H1 (cell line): ENCODE measurements around the gene DNAAF5. TPM values are rescaled to one million over a fixed set of nuclear protein-coding genes. Genes with fewer than 3 reads are reported as not detected.

ENCODE experiments used
- CTCF ChIA-PET: fragments of 300-600 bp; sonication (Branson Sonifier 250); formaldehyde crosslinking; loops from one replicate; lab custom pipeline; 2021; ENCODE audit not compliant: partially characterized antibody; lab: Charles Lee
- POLR2A ChIA-PET: fragments of 300-600 bp; sonication (Branson Sonifier 250); formaldehyde crosslinking; loops from one replicate; lab custom pipeline; 2021; ENCODE audit warnings: inconsistent platforms; ENCODE audit not compliant: partially characterized antibody; lab: Charles Lee
- DNase-seq, 2 experiments: peaks; one replicate each; pipeline versions ENCODE4 v3.0.0 to v3.0.0-alpha.2; 2010 to 2022; ENCODE audit warnings: low spot score in 2 of 2, low read depth in 1 of 2, mixed read lengths in 1 of 2
- FAIRE-seq: peaks from 2 replicates; lab custom pipeline; 2011; peaks lifted over from hg19 to GRCh38; lab: Jason Lieb, UNC
- H2AFZ ChIP-seq: 2 replicates; pipeline ENCODE4 v1.8.1; 2012; ENCODE audit warnings: low read length, inconsistent platforms
- H2AK5ac ChIP-seq: 2 replicates; pipeline ENCODE4 v1.6.1; 2013; ENCODE audit warnings: low read depth, low read length
- H2BK120ac ChIP-seq: replicated peaks from 2 replicates; pipeline ENCODE3; 2013; ENCODE audit warnings: low read depth, low read length, inconsistent platforms
- H2BK12ac ChIP-seq: 2 replicates; pipeline ENCODE4 v1.6.1; 2013; ENCODE audit warnings: low read depth, low read length
- H2BK15ac ChIP-seq: 2 replicates; pipeline ENCODE4 v1.6.1; 2013; ENCODE audit warnings: low read length
- H2BK20ac ChIP-seq: 2 replicates; pipeline ENCODE4 v1.6.1; 2013; ENCODE audit warnings: low read length
- H2BK5ac ChIP-seq: 2 replicates; pipeline ENCODE4 v1.6.1; 2013; ENCODE audit warnings: low read depth, low read length
- H3K14ac ChIP-seq: 2 replicates; pipeline ENCODE4 v1.6.1; 2013; ENCODE audit warnings: inconsistent platforms; ENCODE audit not compliant: insufficient read length
- H3K18ac ChIP-seq: 2 replicates; pipeline ENCODE4 v1.6.1; 2013; ENCODE audit warnings: low read length; ENCODE audit errors: extremely low read depth
- H3K23ac ChIP-seq: 2 replicates; pipeline ENCODE4 v1.6.1; 2013; ENCODE audit warnings: inconsistent platforms; ENCODE audit not compliant: insufficient read length
- H3K23me2 ChIP-seq: 2 replicates; pipeline ENCODE4 v1.6.1; 2013; ENCODE audit warnings: low read depth, low read length
- H3K27ac ChIP-seq: 2 replicates; pipeline ENCODE4 v1.6.1; 2011; ENCODE audit warnings: low read depth, low read length, inconsistent platforms
- H3K27me3 ChIP-seq, 4 experiments: replicated peaks in 1 of 4; 1 replicate in 1 of 4; 2 replicates in 3 of 4; pipeline versions ENCODE4 v1.6.1 to v1.8.1; 2011 to 2013; ENCODE audit warnings: low read length in 3 of 4, mild to moderate bottlenecking in 3 of 4, inconsistent platforms in 2 of 4, mixed read lengths in 2 of 4, moderate library complexity in 1 of 4; ENCODE audit not compliant: control insufficient read depth in 3 of 4, insufficient read depth in 3 of 4; ENCODE audit errors: extremely low read depth in 1 of 4
- H3K36me3 ChIP-seq, 4 experiments: 2 replicates each; pipeline versions ENCODE4 v1.6.1 to v1.8.1; 2011 to 2013; ENCODE audit warnings: mild to moderate bottlenecking in 4 of 4, low read length in 3 of 4, moderate library complexity in 2 of 4, control low read depth in 1 of 4, inconsistent platforms in 1 of 4; ENCODE audit not compliant: insufficient read depth in 4 of 4, control insufficient read depth in 2 of 4
- H3K4ac ChIP-seq: replicated peaks from 2 replicates; pipeline ENCODE3; 2013; ENCODE audit warnings: low read length, low read depth, mixed read lengths, inconsistent platforms; ENCODE audit not compliant: insufficient read length
- H3K4me1 ChIP-seq, 4 experiments: replicated peaks in 1 of 4; 1 replicate in 1 of 4; 2 replicates in 3 of 4; pipeline versions ENCODE4 v1.6.1 to v1.8.1; 2011 to 2013; ENCODE audit warnings: low read length in 3 of 4, inconsistent platforms in 2 of 4, mixed read lengths in 1 of 4; ENCODE audit not compliant: insufficient read depth in 4 of 4, control insufficient read depth in 3 of 4
- H3K4me2 ChIP-seq, 2 experiments: 2 replicates each; pipeline versions ENCODE4 v1.6.1 to v1.8.1; 2011 to 2013; ENCODE audit warnings: low read depth in 2 of 2, low read length in 2 of 2, control low read depth in 1 of 2, inconsistent platforms in 1 of 2, mild to moderate bottlenecking in 1 of 2; ENCODE audit not compliant: insufficient read depth in 1 of 2
- H3K4me3 ChIP-seq, 4 experiments: fragments of 200-600, 300-600 bp in 1 of 4; sonication (generic), shearing (Covaris generic), sonication (Bioruptor Twin) in 1 of 4; 2 replicates each; pipeline versions ENCODE4 v1.5.1 to v1.8.1; 2011 to 2016; ENCODE audit warnings: low read length in 4 of 4, low read depth in 3 of 4, control low read depth in 2 of 4, inconsistent platforms in 2 of 4, mild to moderate bottlenecking in 2 of 4, mixed read lengths in 1 of 4, moderate library complexity in 1 of 4; ENCODE audit not compliant: insufficient read depth in 2 of 4; ENCODE audit errors: extremely low read depth in 1 of 4
- H3K56ac ChIP-seq: replicated peaks from 2 replicates; pipeline ENCODE3; 2013; ENCODE audit warnings: low read depth, mild to moderate bottlenecking, mixed read lengths, low read length, inconsistent platforms; ENCODE audit not compliant: insufficient read length
- H3K79me1 ChIP-seq: 2 replicates; pipeline ENCODE4 v1.6.1; 2013; ENCODE audit warnings: low read depth, low read length, control low read depth
- H3K79me2 ChIP-seq, 2 experiments: 2 replicates each; pipeline versions ENCODE4 v1.6.1 to v1.8.1; 2012 to 2013; ENCODE audit warnings: low read length in 2 of 2, mild to moderate bottlenecking in 2 of 2, inconsistent platforms in 1 of 2; ENCODE audit not compliant: insufficient read depth in 2 of 2, control insufficient read depth in 1 of 2
- H3K9ac ChIP-seq, 4 experiments: replicated peaks in 1 of 4; 1 replicate in 1 of 4; 2 replicates in 3 of 4; pipeline versions ENCODE4 v1.6.1 to v1.8.1; 2011 to 2013; ENCODE audit warnings: low read depth in 3 of 4, low read length in 3 of 4, control low read depth in 2 of 4, mild to moderate bottlenecking in 2 of 4, moderate library complexity in 2 of 4, inconsistent platforms in 1 of 4; ENCODE audit errors: extremely low read depth in 1 of 4
- H3K9me3 ChIP-seq, 2 experiments: 2 replicates each; pipeline versions ENCODE4 v1.6.1 to v1.8.1; 2012 to 2013; ENCODE audit warnings: mild to moderate bottlenecking in 2 of 2, moderate library complexity in 2 of 2, control low read depth in 1 of 2, inconsistent platforms in 1 of 2, low read depth in 1 of 2, low read length in 1 of 2, mixed read lengths in 1 of 2; ENCODE audit not compliant: insufficient read depth in 2 of 2
- H4K20me1 ChIP-seq, 2 experiments: replicated peaks in 1 of 2; 2 replicates each; pipeline versions ENCODE3 to v1.8.1; 2011 to 2013; ENCODE audit warnings: inconsistent platforms in 2 of 2, low read length in 2 of 2, mild to moderate bottlenecking in 1 of 2; ENCODE audit not compliant: insufficient read depth in 2 of 2, control insufficient read depth in 1 of 2
- H4K5ac ChIP-seq: 2 replicates; pipeline ENCODE4 v1.6.1; 2013; ENCODE audit warnings: low read length, low read depth, mixed read lengths, inconsistent platforms; ENCODE audit not compliant: insufficient read length
- H4K8ac ChIP-seq: 2 replicates; pipeline ENCODE4 v1.8.0; 2013; ENCODE audit warnings: mild to moderate bottlenecking, moderate library complexity, low read length, inconsistent platforms; ENCODE audit not compliant: insufficient read depth; ENCODE audit errors: extremely low read depth
- H4K91ac ChIP-seq: replicated peaks from 2 replicates; pipeline ENCODE3; 2013; ENCODE audit warnings: low read length, mixed read lengths, inconsistent platforms; ENCODE audit not compliant: insufficient read length
- CREB1 ChIP-seq: IDR thresholded peaks from 2 replicates; pipeline ENCODE4 v1.6.1; 2012; ENCODE audit warnings: inconsistent platforms
- GTF2F1 ChIP-seq: IDR thresholded peaks from 2 replicates; pipeline ENCODE4 v1.6.1; 2012; ENCODE audit warnings: low read depth, low read length, improper control_type of control experiment, borderline replicate concordance
- MAFK ChIP-seq: IDR thresholded peaks from 2 replicates; pipeline ENCODE4 v1.6.1; 2012; ENCODE audit warnings: low read depth, mild to moderate bottlenecking, improper control_type of control experiment, low read length
- POU5F1 ChIP-seq: IDR thresholded peaks from 2 replicates; pipeline ENCODE4 v1.6.1; 2011; ENCODE audit warnings: low read depth, mild to moderate bottlenecking, low read length, moderate library complexity
- RAD21 ChIP-seq, 2 experiments: IDR thresholded peaks in 1 of 2; conservative IDR thresholded peaks in 1 of 2; 2 replicates each; pipeline ENCODE4 v1.6.1; 2011; ENCODE audit warnings: low read depth in 2 of 2, low read length in 2 of 2, improper control_type of control experiment in 1 of 2, inconsistent platforms in 1 of 2, mild to moderate bottlenecking in 1 of 2, moderate library complexity in 1 of 2
- SIN3A ChIP-seq, 2 experiments: IDR thresholded peaks in 1 of 2; conservative IDR thresholded peaks in 1 of 2; 2 replicates each; pipeline ENCODE4 v1.6.1; 2011 to 2012; ENCODE audit warnings: low read length in 2 of 2, improper control_type of control experiment in 1 of 2, low read depth in 1 of 2, mild to moderate bottlenecking in 1 of 2
- SIRT6 ChIP-seq: IDR thresholded peaks from one replicate; pipeline ENCODE4 v1.7.1; 2012; ENCODE audit warnings: low read length, inconsistent platforms
- SUZ12 ChIP-seq: fragments of 200-600 bp; sonication (generic); IDR thresholded peaks from 2 replicates; pipeline ENCODE4 v1.6.1; 2012; ENCODE audit warnings: mild to moderate bottlenecking, inconsistent platforms, low read length, moderate library complexity, mixed read lengths
- TEAD4 ChIP-seq: IDR thresholded peaks from 2 replicates; pipeline ENCODE4 v1.6.1; 2012; ENCODE audit warnings: low read depth, low read length, inconsistent platforms, mixed read lengths
- WGBS, 2 experiments: shearing (Covaris generic) in 1 of 2; methylation state at CpG; one replicate each; pipeline versions ENCODE4 v1.1.6 to v1.1.7; 2013 to 2015; ENCODE audit warnings: low lambda C conversion rate in 2 of 2, mixed read lengths in 2 of 2, inconsistent platforms in 1 of 2, low coverage in 1 of 2, missing lambda C conversion rate in 1 of 2; ENCODE audit not compliant: insufficient replicate concordance in 2 of 2, insufficient coverage in 1 of 2, insufficient read length in 1 of 2; ENCODE audit errors: extremely low coverage in 1 of 2, missing lambda C conversion rate in 1 of 2; 5-methylcytosine and 5-hydroxymethylcytosine counted together
- polyA plus RNA-seq, 7 experiments: library from polyadenylated mRNA; depleted of rRNA in 3 of 7; stranded (reverse) in 5 of 7; unstranded in 2 of 7; fragments of >200 nt in 5 of 7; fragments of 200-250 nt in 2 of 7; gene quantifications; 1 replicate in 5 of 7; 2 replicates in 1 of 7; 4 replicates in 1 of 7; pipeline versions ENCODE4 v1.2.1 to v1.2.3, GENCODE V29; 2011 to 2013; ENCODE audit warnings: missing spikeins in 2 of 7, mixed read lengths in 2 of 7
- total RNA-seq: library from RNA; stranded (reverse); fragmentation: NEBNext Ultra II Directional; extraction: Animal tissue kit (Norgen Biotek cat#: 25700); gene quantifications from 2 replicates; pipeline ENCODE4 v1.2.1, GENCODE V29; 2021
- TF ChIP-seq, protein P1 (sequence below): IDR thresholded peaks from 2 replicates; pipeline ENCODE4 v1.6.1; 2012; ENCODE audit warnings: inconsistent platforms

DNAAF5 gene
- total and polyA plus RNA-seq, 2 of the 8 experiments (the other 6 are each of a cell fraction or from before 2014, with no cell fraction given) = 55.1 to 95.9 TPM

GRCh38 chr7:774161-775109 lies 47.9 kb downstream of the DNAAF5 start:
- CTCF ChIA-PET = interaction anchor here (0.6 to 6.3 kb wide), 21 partner anchors 9 to 461 kb away, joined by 3 to 35 read pairs (median 4); no protein-coding TSS in a partner anchor
- Histone ChIP-seq H3K9me3 (no peaks in the 10 kb centered on the region), H3K4me2 (no peak overlapping the region), H3K18ac (0 out of 2 replicates have a peak overlapping the region, but pooled peaks have one; percentile 48), H3K4me1 (peaks cover 0 to 5% (median under 1%) of the 10 kb centered on the region in 4 experiments; a peak in 2 of 7 replicates), H3K36me3 (peaks cover 9 to 26% (median 17%) of the 10 kb centered on the region in 4 experiments), H4K91ac (no peak overlapping the region), H4K8ac (peak overlapping the region; percentile 84), H3K23me2 (no peaks in the 10 kb centered on the region), H3K9ac (no peak overlapping the region), H2AK5ac (no peak overlapping the region), H3K23ac (no peak overlapping the region), H3K4ac (no peak overlapping the region), H3K4me3 (no peak overlapping the region), H3K27ac (no peak overlapping the region), H2BK12ac (0 out of 2 replicates have a peak overlapping the region, but pooled peaks have one; percentile 27), H3K79me2 (no peaks in the 10 kb centered on the region), H3K27me3 (no peaks in the 10 kb centered on the region), H4K5ac (no peak overlapping the region), H2AFZ (no peak overlapping the region), H4K20me1 (peaks cover 4 to 5% of the 10 kb centered on the region in 2 experiments), H3K79me1 (no peaks in the 10 kb centered on the region; the same call in 1 of the 2 replicates), H2BK15ac (no peak overlapping the region), H3K56ac (no peak overlapping the region), H2BK5ac (peak overlapping the region; percentile 66; the same call in 1 of the 2 replicates), H2BK20ac (no peak overlapping the region), H3K14ac (no peak overlapping the region), H2BK120ac (no peak overlapping the region)
- 64% methylated on average over 60 of the region's 65 CpGs; no CpG with 5 or more reads in 1 of the 2 experiments for WGBS, 2 experiments
- FAIRE-seq (no peak), DNase-seq (peak; percentile 27 to 96)
- POLR2A ChIA-PET = interaction anchor here (0.8 to 1.5 kb wide), 2 partner anchors 102 to 202 kb away, joined by 3 read pairs; partner anchors contain the start of gene GET4
- TF ChIP-seq RAD21 (IDR thresholded peaks at IDR 0.05 in 1 of 2, conservative IDR thresholded peaks at IDR 0.05 in 1 of 2; ENCODE audit: low read depth in 2 of 2, low read length in 2 of 2) (peak; percentile 92 to 95), SIRT6 (no peak), SIN3A (conservative IDR thresholded peaks at IDR 0.05 in 1 of 2, IDR thresholded peaks at IDR 0.05 in 1 of 2; ENCODE audit: low read depth in 1 of 2, low read length in 2 of 2) (peak in 1 of 2 experiments; percentile 50; a peak in 1 of 4 replicates), GTF2F1 (no peak), MAFK (no peak), SUZ12 (no peak), TEAD4 (no peak), CREB1 (0 out of 2 replicates have a peak, but pooled peaks have one; percentile 20), POU5F1 (no peak)
- TF ChIP-seq, protein P1, sequence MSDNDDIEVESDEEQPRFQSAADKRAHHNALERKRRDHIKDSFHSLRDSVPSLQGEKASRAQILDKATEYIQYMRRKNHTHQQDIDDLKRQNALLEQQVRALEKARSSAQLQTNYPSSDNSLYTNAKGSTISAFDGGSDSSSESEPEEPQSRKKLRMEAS = 0 out of 2 replicates have a peak, but pooled peaks have one; percentile 50
